Neural progenitor cell (in vitro differentiated cells): Measurements from ENCODE around the gene INA. TPM values are rescaled to one million over a fixed set of nuclear protein-coding genes. Genes with fewer than 3 reads are reported as not detected.

ENCODE experiments used
- DNase-seq: peaks from one replicate; pipeline ENCODE4 v3.0.0-alpha.2; 2016; ENCODE audit warnings: low spot score
- H2AFZ ChIP-seq: fragments of 200-600 bp; sonication (generic); replicated peaks from 2 replicates; pipeline ENCODE4 v1.6.1; 2016; ENCODE audit warnings: antibody characterized with exemption
- H3F3A ChIP-seq: fragments of 200-600 bp; sonication (generic); 2 replicates; pipeline ENCODE4 v1.6.1; 2016; ENCODE audit warnings: antibody characterized with exemption, low read depth
- H3K27ac ChIP-seq: fragments of 200-600 bp; sonication (generic); 2 replicates; pipeline ENCODE4 v1.5.1; 2016; ENCODE audit warnings: mild to moderate bottlenecking
- H3K27me3 ChIP-seq: fragments of 200-600 bp; sonication (generic); 2 replicates; pipeline ENCODE4 v1.6.1; 2016; ENCODE audit warnings: mild to moderate bottlenecking, moderate library complexity
- H3K36me3 ChIP-seq: fragments of 200-600 bp; sonication (generic); 2 replicates; pipeline ENCODE4 v1.5.1; 2016
- H3K4me1 ChIP-seq: fragments of 200-600 bp; sonication (generic); 2 replicates; pipeline ENCODE4 v1.6.1; 2016; ENCODE audit warnings: mixed run types
- H3K4me2 ChIP-seq: fragments of 200-600 bp; sonication (generic); 2 replicates; pipeline ENCODE4 v1.6.1; 2016
- H3K4me3 ChIP-seq: fragments of 200-600 bp; sonication (generic); 2 replicates; pipeline ENCODE4 v1.5.1; 2016
- H3K79me2 ChIP-seq: fragments of 200-600 bp; sonication (generic); 2 replicates; pipeline ENCODE4 v1.6.1; 2016; ENCODE audit warnings: low read depth
- H3K9ac ChIP-seq: fragments of 200-600 bp; sonication (generic); 2 replicates; pipeline ENCODE4 v1.6.1; 2016
- H3K9me3 ChIP-seq: fragments of 200-600 bp; sonication (generic); 2 replicates; pipeline ENCODE4 v1.5.1; 2016; ENCODE audit warnings: low read depth
- H4K20me1 ChIP-seq: fragments of 200-600 bp; sonication (generic); 2 replicates; pipeline ENCODE4 v1.6.1; 2016; ENCODE audit warnings: low read depth
- H3K27ac Mint-ChIP-seq: 3 replicates; pipeline ENCODE4 v1.8.0; 2021; ENCODE audit warnings: mixed read lengths
- H3K27me3 Mint-ChIP-seq: 2 replicates; pipeline ENCODE4 v1.8.0; 2022; ENCODE audit warnings: low read depth, mild to moderate bottlenecking, inconsistent platforms, moderate library complexity, mixed read lengths; ENCODE audit not compliant: insufficient read depth
- H3K36me3 Mint-ChIP-seq: 3 replicates; pipeline ENCODE4 v1.8.0; 2021; ENCODE audit warnings: mixed read lengths
- H3K4me1 Mint-ChIP-seq: 3 replicates; pipeline ENCODE4 v1.8.0; 2021; ENCODE audit warnings: mixed read lengths
- H3K4me3 Mint-ChIP-seq: 3 replicates; pipeline ENCODE4 v1.8.0; 2021; ENCODE audit warnings: mild to moderate bottlenecking, moderate library complexity, mixed read lengths
- H3K9me3 Mint-ChIP-seq: 3 replicates; pipeline ENCODE4 v1.8.0; 2020; ENCODE audit warnings: mixed read lengths
- EZH2 ChIP-seq: fragments of 200-600 bp; sonication (generic); IDR thresholded peaks from 2 replicates; pipeline ENCODE4 v1.6.1; 2017; ENCODE audit warnings: antibody characterized with exemption, mild to moderate bottlenecking, moderate library complexity
- EZH2phosphoT487 ChIP-seq: fragments of 200-600 bp; sonication (generic); IDR thresholded peaks from 2 replicates; pipeline ENCODE4 v1.6.1; 2017; ENCODE audit warnings: antibody characterized with exemption
- total RNA-seq: library from RNA; depleted of rRNA; stranded (reverse); fragments of >200 nt; gene quantifications from 2 replicates; pipeline ENCODE4 v1.2.3, GENCODE V29; 2015; ENCODE audit warnings: low replicate concordance
- TF ChIP-seq, protein P1 (sequence below): fragments of 200-600 bp; sonication (generic); IDR thresholded peaks from 2 replicates; pipeline ENCODE4 v1.5.1; 2017; ENCODE audit warnings: antibody characterized with exemption, mild to moderate bottlenecking

The INA gene
- total RNA-seq, 1 donor from 2014 or later, result 9.7 TPM

GRCh38 chr10:103262229-103262628 lies 14.7 kb upstream of the INA start:
- Histone ChIP-seq H2AFZ (no peak overlapping the region), H3K9ac (no peak overlapping the region)
- H3K27me3 Mint-ChIP-seq, result peaks cover 9% of the 10 kb centered on the region

DNA sequence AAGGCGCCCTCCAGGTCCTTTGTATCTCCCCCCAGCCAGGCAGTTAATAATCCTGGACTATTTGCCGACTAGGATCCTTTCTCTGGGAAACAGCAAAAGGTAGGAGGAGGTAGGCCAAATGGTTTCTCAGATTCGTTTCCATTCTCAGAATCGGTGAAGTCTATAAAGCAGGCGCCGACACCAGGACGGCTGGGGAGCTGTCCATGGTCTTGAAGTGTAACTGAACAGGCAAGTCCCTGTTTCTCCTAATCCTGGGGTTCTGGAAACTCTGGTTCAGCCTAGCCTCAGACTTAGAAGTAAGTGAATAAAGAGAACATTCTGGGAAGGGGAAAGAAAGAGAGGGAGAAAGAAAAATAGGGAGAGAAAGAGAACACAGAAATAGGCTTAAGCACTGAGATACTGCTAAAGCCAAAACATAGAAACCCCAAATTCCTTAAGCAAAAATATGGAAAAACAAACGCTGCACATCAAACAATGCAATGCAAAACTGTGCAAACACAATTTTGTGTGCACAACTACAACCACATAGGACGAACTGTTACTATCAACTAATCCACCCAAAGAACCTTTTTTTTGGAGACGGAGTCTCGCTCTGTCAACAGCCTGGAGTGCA lies 11.1 kb upstream of the INA start:
- H3K9me3 Mint-ChIP-seq, result peaks cover 5% of the 10 kb centered on the region
- Histone ChIP-seq H3K79me2 (no peaks in the 10 kb centered on the region), H3K9ac (no peak overlapping the region), H4K20me1 (peaks cover 14% of the 10 kb centered on the region), H3K4me1 (no peaks in the 10 kb centered on the region), H3K27me3 (peaks cover 15% of the 10 kb centered on the region), H3K4me3 (no peak overlapping the region), H3K36me3 (no peaks in the 10 kb centered on the region), H3K4me2 (no peak overlapping the region), H3F3A (peaks cover 6% of the 10 kb centered on the region), H2AFZ (no peak overlapping the region), H3K9me3 (no peaks in the 10 kb centered on the region), H3K27ac (no peak overlapping the region)
- TF ChIP-seq EZH2phosphoT487 (no peak), EZH2 (no peak)
- TF ChIP-seq, protein P1, sequence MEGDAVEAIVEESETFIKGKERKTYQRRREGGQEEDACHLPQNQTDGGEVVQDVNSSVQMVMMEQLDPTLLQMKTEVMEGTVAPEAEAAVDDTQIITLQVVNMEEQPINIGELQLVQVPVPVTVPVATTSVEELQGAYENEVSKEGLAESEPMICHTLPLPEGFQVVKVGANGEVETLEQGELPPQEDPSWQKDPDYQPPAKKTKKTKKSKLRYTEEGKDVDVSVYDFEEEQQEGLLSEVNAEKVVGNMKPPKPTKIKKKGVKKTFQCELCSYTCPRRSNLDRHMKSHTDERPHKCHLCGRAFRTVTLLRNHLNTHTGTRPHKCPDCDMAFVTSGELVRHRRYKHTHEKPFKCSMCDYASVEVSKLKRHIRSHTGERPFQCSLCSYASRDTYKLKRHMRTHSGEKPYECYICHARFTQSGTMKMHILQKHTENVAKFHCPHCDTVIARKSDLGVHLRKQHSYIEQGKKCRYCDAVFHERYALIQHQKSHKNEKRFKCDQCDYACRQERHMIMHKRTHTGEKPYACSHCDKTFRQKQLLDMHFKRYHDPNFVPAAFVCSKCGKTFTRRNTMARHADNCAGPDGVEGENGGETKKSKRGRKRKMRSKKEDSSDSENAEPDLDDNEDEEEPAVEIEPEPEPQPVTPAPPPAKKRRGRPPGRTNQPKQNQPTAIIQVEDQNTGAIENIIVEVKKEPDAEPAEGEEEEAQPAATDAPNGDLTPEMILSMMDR, result no peak
- peaks cover 4% of the 10 kb centered on the region for H3K27me3 Mint-ChIP-seq
- DNase-seq, result peak; percentile 89
- H3K4me1 Mint-ChIP-seq, result no peaks in the 10 kb centered on the region
- H3K4me3 Mint-ChIP-seq, result no peak overlapping the region
- no peak overlapping the region for H3K27ac Mint-ChIP-seq
- no peaks in the 10 kb centered on the region for H3K36me3 Mint-ChIP-seq

More at GRCh38 chr10:103262229-103262628, 14.7 kb upstream of the INA start:
- Histone ChIP-seq H3K4me3 (no peak overlapping the region), H3K4me2 (no peak overlapping the region), H3K27ac (no peak overlapping the region), H4K20me1 (peaks cover 14% of the 10 kb centered on the region), H3K9me3 (no peaks in the 10 kb centered on the region), H3K4me1 (no peaks in the 10 kb centered on the region), H3F3A (peaks cover 6% of the 10 kb centered on the region), H3K36me3 (no peaks in the 10 kb centered on the region), H3K27me3 (peaks cover 2% of the 10 kb centered on the region), H3K79me2 (no peaks in the 10 kb centered on the region)
- H3K4me3 Mint-ChIP-seq, result no peak overlapping the region
- TF ChIP-seq, protein P1, result no peak
- TF ChIP-seq EZH2, result no peak
- TF ChIP-seq EZH2phosphoT487, result no peak
- no peaks in the 10 kb centered on the region for H3K36me3 Mint-ChIP-seq
- H3K4me1 Mint-ChIP-seq, result no peaks in the 10 kb centered on the region
- peaks cover 27% of the 10 kb centered on the region for H3K9me3 Mint-ChIP-seq
- DNase-seq, result no peak
- H3K27ac Mint-ChIP-seq, result no peak overlapping the region

GRCh38 chr10:103273041-103273441 lies 3.9 kb upstream of the INA start:
- no peaks in the 10 kb centered on the region for H3K79me2 ChIP-seq
- Mint-ChIP-seq H3K36me3 (no peaks in the 10 kb centered on the region), H3K4me1 (peaks cover 8% of the 10 kb centered on the region), H3K4me3 (no peak overlapping the region), H3K9me3 (no peaks in the 10 kb centered on the region), H3K27me3 (peaks cover 18% of the 10 kb centered on the region), H3K27ac (no peak overlapping the region)
- peaks cover 10% of the 10 kb centered on the region for H3K4me1 ChIP-seq
- H3K4me2 ChIP-seq, result no peak overlapping the region
- H3K27ac ChIP-seq, result no peak overlapping the region
- H3K4me3 ChIP-seq, result no peak overlapping the region
- no peak for DNase-seq
- no peaks in the 10 kb centered on the region for H3K36me3 ChIP-seq
- H2AFZ ChIP-seq, result no peak overlapping the region
- no peak overlapping the region for H3K9ac ChIP-seq
- peaks cover 49% of the 10 kb centered on the region for H3K27me3 ChIP-seq
- no peaks in the 10 kb centered on the region for H3K9me3 ChIP-seq
- peaks cover 15% of the 10 kb centered on the region for H4K20me1 ChIP-seq
- TF ChIP-seq, protein P1, result no peak
- TF ChIP-seq EZH2phosphoT487 (no peak), EZH2 (no peak)
- peaks cover 19% of the 10 kb centered on the region for H3F3A ChIP-seq
